GM12878 (cell line): ENCODE results near the gene B3GALT4.

ENCODE experiments used
- EP300 ChIP-seq, 2 experiments: fragments of 150-350 bp in 1 of 2; IDR thresholded peaks; 2 replicates each; pipeline ENCODE4 v1.6.1; 2011 to 2012; ENCODE audit warnings: low read depth in 2 of 2, low read length in 2 of 2, borderline replicate concordance in 1 of 2, improper control_type of control experiment in 1 of 2, inconsistent platforms in 1 of 2; ENCODE audit not compliant: control insufficient read depth in 1 of 2
- ETV6 ChIP-seq, 2 experiments: fragments of 450-650 bp in 1 of 2; IDR thresholded peaks in 1 of 2; conservative IDR thresholded peaks in 1 of 2; 2 replicates each; pipeline ENCODE4 v1.6.1; 2014; ENCODE audit warnings: antibody characterized with exemption in 1 of 2, borderline replicate concordance in 1 of 2, low read depth in 1 of 2, mild to moderate bottlenecking in 1 of 2, moderate library complexity in 1 of 2
- FOS ChIP-seq: IDR thresholded peaks from 3 replicates; pipeline ENCODE4 v1.6.1; 2011; ENCODE audit warnings: borderline replicate concordance; ENCODE audit not compliant: insufficient read length; ENCODE audit errors: extremely low read depth
- MTA3 ChIP-seq: IDR thresholded peaks from 2 replicates; pipeline ENCODE4 v1.6.1; 2012; ENCODE audit warnings: low read length, inconsistent platforms, borderline replicate concordance
- PAX8 ChIP-seq: fragments of 450-650 bp; IDR thresholded peaks from 2 replicates; pipeline ENCODE4 v1.6.1; 2017; ENCODE audit warnings: mild to moderate bottlenecking, moderate library complexity
- POLR2A ChIP-seq: IDR thresholded peaks from 2 replicates; pipeline ENCODE4 v1.6.1; 2011; ENCODE audit warnings: low read depth, mild to moderate bottlenecking, low read length
- RCOR1 ChIP-seq: conservative IDR thresholded peaks from 2 replicates; pipeline ENCODE4 v1.6.1; 2012; ENCODE audit warnings: low read depth, low read length, improper control_type of control experiment
- ZNF274 ChIP-seq: IDR thresholded peaks from one replicate; pipeline ENCODE4 v1.8.0; 2011; ENCODE audit not compliant: insufficient read length, insufficient read depth
- TF ChIP-seq, protein P1 (sequence below): fragments of 150-350 bp; IDR thresholded peaks from 2 replicates; pipeline ENCODE4 v1.6.1; 2016; ENCODE audit warnings: low read depth, low read length
- TF ChIP-seq, protein P2 (sequence below): fragments of 450-650 bp; IDR thresholded peaks from 2 replicates; pipeline ENCODE4 v1.6.1; 2014; ENCODE audit warnings: mild to moderate bottlenecking
- TF ChIP-seq, protein P3 (sequence below), 3 experiments: IDR thresholded peaks in 2 of 3; conservative IDR thresholded peaks in 1 of 3; 2 replicates each; pipeline ENCODE4 v1.5.1; 2011; ENCODE audit warnings: low read depth in 3 of 3, low read length in 3 of 3, mild to moderate bottlenecking in 3 of 3, control low read depth in 2 of 3, moderate library complexity in 2 of 3, inconsistent platforms in 1 of 3, mixed read lengths in 1 of 3; ENCODE audit not compliant: control insufficient read depth in 2 of 3, insufficient read depth in 1 of 3; ENCODE audit errors: extremely low read depth in 1 of 3

DNA sequence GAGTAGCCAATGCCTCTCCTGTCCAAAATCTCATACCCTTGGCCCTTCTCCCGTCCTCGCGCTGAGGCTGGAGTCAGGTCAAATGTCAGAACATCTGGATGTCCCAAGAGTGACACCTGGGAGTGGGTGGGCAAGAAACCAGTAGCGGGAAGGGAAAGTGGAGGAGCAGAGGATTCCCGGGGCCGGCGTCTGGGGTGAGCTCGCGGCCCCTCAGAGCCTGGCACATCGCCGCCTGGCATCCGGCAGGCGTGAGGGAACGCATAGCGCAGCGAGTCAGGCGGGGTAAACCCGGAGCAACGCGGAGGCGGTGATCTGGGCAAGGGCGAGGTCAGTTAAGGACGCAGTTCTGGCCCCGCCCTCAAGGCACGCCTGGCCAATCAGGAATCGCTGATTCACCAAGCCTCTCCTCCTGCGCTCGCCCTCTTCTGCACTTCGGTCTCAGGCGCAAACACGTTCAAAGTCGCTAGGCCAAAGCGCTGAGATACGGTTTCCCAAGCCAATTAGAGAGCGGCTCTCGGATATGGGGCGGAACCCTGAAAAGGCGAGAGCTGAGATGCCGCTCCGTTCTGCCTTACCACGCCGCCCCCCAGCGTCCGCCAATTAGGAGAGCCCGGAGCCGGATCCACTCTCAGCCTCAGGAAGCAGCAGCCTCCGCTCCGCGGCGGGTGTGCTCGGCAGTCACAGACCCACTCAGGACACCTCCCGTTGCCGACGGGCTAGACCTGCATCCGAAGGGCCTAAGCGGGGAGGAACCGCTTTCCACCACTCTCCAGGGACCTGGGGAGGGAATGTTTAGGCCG, 27.8 kb upstream of the B3GALT4 start:
- TF ChIP-seq FOS (peak; percentile 22), EP300 (IDR thresholded peaks at IDR 0.05; ENCODE audit: borderline replicate concordance in 1 of 2, control insufficient read depth in 1 of 2, low read depth in 2 of 2, low read length in 2 of 2) (0 out of 4 replicates have a peak, but pooled peaks of 1 of the 2 experiments have one; percentile 23), POLR2A (peak; percentile 94), ETV6 (conservative IDR thresholded peaks at IDR 0.05 in 1 of 2, IDR thresholded peaks at IDR 0.05 in 1 of 2; ENCODE audit: borderline replicate concordance in 1 of 2, low read depth in 1 of 2) (no peak), RCOR1 (no peak), ZNF274 (no peak), MTA3 (no peak), PAX8 (no peak)
- TF ChIP-seq, protein P1, sequence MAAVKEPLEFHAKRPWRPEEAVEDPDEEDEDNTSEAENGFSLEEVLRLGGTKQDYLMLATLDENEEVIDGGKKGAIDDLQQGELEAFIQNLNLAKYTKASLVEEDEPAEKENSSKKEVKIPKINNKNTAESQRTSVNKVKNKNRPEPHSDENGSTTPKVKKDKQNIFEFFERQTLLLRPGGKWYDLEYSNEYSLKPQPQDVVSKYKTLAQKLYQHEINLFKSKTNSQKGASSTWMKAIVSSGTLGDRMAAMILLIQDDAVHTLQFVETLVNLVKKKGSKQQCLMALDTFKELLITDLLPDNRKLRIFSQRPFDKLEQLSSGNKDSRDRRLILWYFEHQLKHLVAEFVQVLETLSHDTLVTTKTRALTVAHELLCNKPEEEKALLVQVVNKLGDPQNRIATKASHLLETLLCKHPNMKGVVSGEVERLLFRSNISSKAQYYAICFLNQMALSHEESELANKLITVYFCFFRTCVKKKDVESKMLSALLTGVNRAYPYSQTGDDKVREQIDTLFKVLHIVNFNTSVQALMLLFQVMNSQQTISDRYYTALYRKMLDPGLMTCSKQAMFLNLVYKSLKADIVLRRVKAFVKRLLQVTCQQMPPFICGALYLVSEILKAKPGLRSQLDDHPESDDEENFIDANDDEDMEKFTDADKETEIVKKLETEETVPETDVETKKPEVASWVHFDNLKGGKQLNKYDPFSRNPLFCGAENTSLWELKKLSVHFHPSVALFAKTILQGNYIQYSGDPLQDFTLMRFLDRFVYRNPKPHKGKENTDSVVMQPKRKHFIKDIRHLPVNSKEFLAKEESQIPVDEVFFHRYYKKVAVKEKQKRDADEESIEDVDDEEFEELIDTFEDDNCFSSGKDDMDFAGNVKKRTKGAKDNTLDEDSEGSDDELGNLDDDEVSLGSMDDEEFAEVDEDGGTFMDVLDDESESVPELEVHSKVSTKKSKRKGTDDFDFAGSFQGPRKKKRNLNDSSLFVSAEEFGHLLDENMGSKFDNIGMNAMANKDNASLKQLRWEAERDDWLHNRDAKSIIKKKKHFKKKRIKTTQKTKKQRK, result no peak
- TF ChIP-seq, protein P2, sequence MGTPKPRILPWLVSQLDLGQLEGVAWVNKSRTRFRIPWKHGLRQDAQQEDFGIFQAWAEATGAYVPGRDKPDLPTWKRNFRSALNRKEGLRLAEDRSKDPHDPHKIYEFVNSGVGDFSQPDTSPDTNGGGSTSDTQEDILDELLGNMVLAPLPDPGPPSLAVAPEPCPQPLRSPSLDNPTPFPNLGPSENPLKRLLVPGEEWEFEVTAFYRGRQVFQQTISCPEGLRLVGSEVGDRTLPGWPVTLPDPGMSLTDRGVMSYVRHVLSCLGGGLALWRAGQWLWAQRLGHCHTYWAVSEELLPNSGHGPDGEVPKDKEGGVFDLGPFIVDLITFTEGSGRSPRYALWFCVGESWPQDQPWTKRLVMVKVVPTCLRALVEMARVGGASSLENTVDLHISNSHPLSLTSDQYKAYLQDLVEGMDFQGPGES, result peak; percentile 83
- TF ChIP-seq, protein P3, sequence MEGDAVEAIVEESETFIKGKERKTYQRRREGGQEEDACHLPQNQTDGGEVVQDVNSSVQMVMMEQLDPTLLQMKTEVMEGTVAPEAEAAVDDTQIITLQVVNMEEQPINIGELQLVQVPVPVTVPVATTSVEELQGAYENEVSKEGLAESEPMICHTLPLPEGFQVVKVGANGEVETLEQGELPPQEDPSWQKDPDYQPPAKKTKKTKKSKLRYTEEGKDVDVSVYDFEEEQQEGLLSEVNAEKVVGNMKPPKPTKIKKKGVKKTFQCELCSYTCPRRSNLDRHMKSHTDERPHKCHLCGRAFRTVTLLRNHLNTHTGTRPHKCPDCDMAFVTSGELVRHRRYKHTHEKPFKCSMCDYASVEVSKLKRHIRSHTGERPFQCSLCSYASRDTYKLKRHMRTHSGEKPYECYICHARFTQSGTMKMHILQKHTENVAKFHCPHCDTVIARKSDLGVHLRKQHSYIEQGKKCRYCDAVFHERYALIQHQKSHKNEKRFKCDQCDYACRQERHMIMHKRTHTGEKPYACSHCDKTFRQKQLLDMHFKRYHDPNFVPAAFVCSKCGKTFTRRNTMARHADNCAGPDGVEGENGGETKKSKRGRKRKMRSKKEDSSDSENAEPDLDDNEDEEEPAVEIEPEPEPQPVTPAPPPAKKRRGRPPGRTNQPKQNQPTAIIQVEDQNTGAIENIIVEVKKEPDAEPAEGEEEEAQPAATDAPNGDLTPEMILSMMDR (IDR thresholded peaks at IDR 0.05 in 2 of 3, conservative IDR thresholded peaks at IDR 0.05 in 1 of 3; ENCODE audit: control insufficient read depth in 2 of 3, extremely low read depth in 1 of 3, insufficient read depth in 1 of 3, low read depth in 3 of 3, low read length in 3 of 3), result peak in 2 of 3 experiments; percentile 7 to 28; a peak in 2 of 6 replicates
